BE2C (cell line): ENCODE results near the gene PLEKHG2.

ENCODE experiments used
- DNase-seq: peaks from one replicate; pipeline ENCODE4 v3.0.0-alpha.2; 2020
- H3K27me3 ChIP-seq: fragments of 250-450 bp; sonication (Bioruptor Pico); 2 replicates; pipeline ENCODE4 v1.5.1; 2020; ENCODE audit warnings: mild to moderate bottlenecking
- H3K36me3 ChIP-seq: fragments of 250-450 bp; sonication (Bioruptor Pico); 2 replicates; pipeline ENCODE4 v1.5.1; 2020; ENCODE audit warnings: mild to moderate bottlenecking
- H3K4me1 ChIP-seq: fragments of 250-450 bp; sonication (Bioruptor Pico); 2 replicates; pipeline ENCODE4 v1.5.1; 2020
- H3K4me3 ChIP-seq: 2 replicates; pipeline ENCODE4 v1.5.1; 2011; ENCODE audit warnings: low read depth, low read length
- H3K9me3 ChIP-seq: fragments of 250-450 bp; sonication (Bioruptor Pico); 2 replicates; pipeline ENCODE4 v1.5.1; 2020
- CTCF ChIP-seq: IDR thresholded peaks from 2 replicates; pipeline ENCODE4 v1.5.1; 2012; ENCODE audit warnings: mild to moderate bottlenecking, low read depth, low read length

PLEKHG2 gene

GRCh38 chr19:39417463-39418181 is 5.2 kb downstream of the PLEKHG2 start:
- H3K4me1 ChIP-seq = peaks cover 3% of the 10 kb centered on the region; the same call in 1 of the 2 replicates
- H3K27me3 ChIP-seq = no peaks in the 10 kb centered on the region
- DNase-seq = no peak
- peaks cover 15% of the 10 kb centered on the region for H3K36me3 ChIP-seq
- no peak overlapping the region for H3K4me3 ChIP-seq
- TF ChIP-seq CTCF = no peak
- no peaks in the 10 kb centered on the region for H3K9me3 ChIP-seq

GRCh38 chr19:39419003-39419402 is 6.5 kb downstream of the PLEKHG2 start:
- Histone ChIP-seq H3K27me3 (no peaks in the 10 kb centered on the region), H3K4me1 (peaks cover under 1% of the 10 kb centered on the region; the same call in 1 of the 2 replicates), H3K36me3 (peaks cover 23% of the 10 kb centered on the region), H3K4me3 (no peak overlapping the region), H3K9me3 (no peaks in the 10 kb centered on the region)
- DNase-seq = no peak
- TF ChIP-seq CTCF = no peak

GRCh38 chr19:39420769-39421168 is 8.3 kb downstream of the PLEKHG2 start:
- peaks cover 29% of the 10 kb centered on the region for H3K36me3 ChIP-seq
- H3K9me3 ChIP-seq = no peaks in the 10 kb centered on the region
- H3K27me3 ChIP-seq = no peaks in the 10 kb centered on the region
- TF ChIP-seq CTCF = no peak
- H3K4me3 ChIP-seq = no peak overlapping the region
- no peaks in the 10 kb centered on the region for H3K4me1 ChIP-seq
- no peak for DNase-seq

GRCh38 chr19:39422020-39422419 is 9.6 kb downstream of the PLEKHG2 start:
- no peak overlapping the region for H3K4me3 ChIP-seq
- no peaks in the 10 kb centered on the region for H3K4me1 ChIP-seq
- no peaks in the 10 kb centered on the region for H3K27me3 ChIP-seq
- no peaks in the 10 kb centered on the region for H3K9me3 ChIP-seq
- TF ChIP-seq CTCF = no peak
- no peak for DNase-seq
- peaks cover 29% of the 10 kb centered on the region for H3K36me3 ChIP-seq

- no peaks in the 10 kb centered on the region for H3K27me3 ChIP-seq
- DNase-seq = no peak
- no peaks in the 10 kb centered on the region for H3K4me1 ChIP-seq
- no peaks in the 10 kb centered on the region for H3K9me3 ChIP-seq
- peaks cover 28% of the 10 kb centered on the region for H3K36me3 ChIP-seq
- TF ChIP-seq CTCF = no peak
- H3K4me3 ChIP-seq = no peak overlapping the region
Measured at GRCh38 chr19:39423258-39424086, 11.0 kb downstream of the PLEKHG2 start.

GRCh38 chr19:39424934-39425333 is 12.5 kb downstream of the PLEKHG2 start:
- H3K27me3 ChIP-seq = no peaks in the 10 kb centered on the region
- no peak overlapping the region for H3K4me3 ChIP-seq
- no peaks in the 10 kb centered on the region for H3K4me1 ChIP-seq
- peaks cover 19% of the 10 kb centered on the region for H3K36me3 ChIP-seq
- H3K9me3 ChIP-seq = no peaks in the 10 kb centered on the region
- DNase-seq = no peak
- TF ChIP-seq CTCF = no peak
